Trophoblast cell (in vitro differentiated cells and primary cell): ENCODE data around the gene GALNT13.
A peak's percentile ranks its signal among the peaks of the same experiment; 100 is the strongest.

Source experiments
- DNase-seq, 2 donors: peaks; one replicate each; pipeline ENCODE4 v3.0.0-alpha.2; 2016
- H2AFZ ChIP-seq: 2 replicates; pipeline ENCODE4 v1.6.1; 2013; ENCODE audit warnings: low read length, moderate library complexity, mild to moderate bottlenecking; ENCODE audit not compliant: insufficient read depth, poor library complexity
- H2AK5ac ChIP-seq: 2 replicates; pipeline ENCODE4 v1.6.1; 2013; ENCODE audit warnings: mild to moderate bottlenecking, low read length
- H2BK120ac ChIP-seq: 2 replicates; pipeline ENCODE4 v1.6.1; 2013; ENCODE audit warnings: low read length, mild to moderate bottlenecking, moderate library complexity; ENCODE audit not compliant: insufficient read depth, poor library complexity
- H2BK12ac ChIP-seq: 2 replicates; pipeline ENCODE4 v1.6.1; 2013; ENCODE audit warnings: mild to moderate bottlenecking, low read length, moderate library complexity
- H2BK5ac ChIP-seq: 2 replicates; pipeline ENCODE4 v1.6.1; 2013; ENCODE audit warnings: low read length, low read depth, moderate library complexity, mild to moderate bottlenecking; ENCODE audit not compliant: poor library complexity
- H3K14ac ChIP-seq: 2 replicates; pipeline ENCODE4 v1.6.1; 2013; ENCODE audit warnings: mild to moderate bottlenecking, low read length
- H3K18ac ChIP-seq: 2 replicates; pipeline ENCODE4 v1.6.1; 2013; ENCODE audit warnings: mild to moderate bottlenecking, low read length
- H3K23ac ChIP-seq: 2 replicates; pipeline ENCODE4 v1.6.1; 2013; ENCODE audit warnings: low read length
- H3K27ac ChIP-seq: 2 replicates; pipeline ENCODE4 v1.5.1; 2013; ENCODE audit warnings: low read depth, mild to moderate bottlenecking, inconsistent platforms, low read length, moderate library complexity
- H3K27me3 ChIP-seq: 2 replicates; pipeline ENCODE4 v1.6.1; 2013; ENCODE audit warnings: inconsistent platforms, mild to moderate bottlenecking, low read length, moderate library complexity; ENCODE audit not compliant: insufficient read depth
- H3K36me3 ChIP-seq, 2 experiments: 1 replicate in 1 of 2; 2 replicates in 1 of 2; pipeline ENCODE4 v1.6.1; 2013; ENCODE audit warnings: low read length in 2 of 2, mild to moderate bottlenecking in 2 of 2, moderate library complexity in 1 of 2; ENCODE audit not compliant: insufficient read depth in 2 of 2, control insufficient read depth in 1 of 2
- H3K4ac ChIP-seq: 2 replicates; pipeline ENCODE4 v1.6.1; 2013; ENCODE audit warnings: low read depth, mild to moderate bottlenecking, low read length, moderate library complexity
- H3K4me1 ChIP-seq, 2 experiments: 1 replicate in 1 of 2; 2 replicates in 1 of 2; pipeline ENCODE4 v1.6.1; 2013; ENCODE audit warnings: low read length in 2 of 2, mild to moderate bottlenecking in 2 of 2, moderate library complexity in 1 of 2; ENCODE audit not compliant: insufficient read depth in 2 of 2, control insufficient read depth in 1 of 2
- H3K4me2 ChIP-seq: 2 replicates; pipeline ENCODE4 v1.6.1; 2013; ENCODE audit warnings: inconsistent platforms, mild to moderate bottlenecking, low read length, moderate library complexity
- H3K4me3 ChIP-seq: 2 replicates; pipeline ENCODE4 v1.5.1; 2013; ENCODE audit warnings: mild to moderate bottlenecking, low read depth, low read length, inconsistent platforms
- H3K79me1 ChIP-seq: one replicate; pipeline ENCODE4 v1.6.1; 2013; ENCODE audit warnings: low read length
- H3K79me2 ChIP-seq: 2 replicates; pipeline ENCODE4 v1.6.1; 2013; ENCODE audit warnings: low read length, mild to moderate bottlenecking; ENCODE audit not compliant: control insufficient read depth, insufficient read depth, poor library complexity
- H3K9ac ChIP-seq: 2 replicates; pipeline ENCODE4 v1.6.1; 2013; ENCODE audit warnings: mild to moderate bottlenecking, low read length
- H3K9me3 ChIP-seq: 2 replicates; pipeline ENCODE4 v1.6.1; 2013; ENCODE audit warnings: low read depth, mild to moderate bottlenecking, control low read depth, inconsistent platforms, low read length; ENCODE audit not compliant: insufficient read depth
- H4K12ac ChIP-seq: 2 replicates; pipeline ENCODE4 v1.6.1; 2013; ENCODE audit warnings: low read depth, mild to moderate bottlenecking, low read length, moderate library complexity
- H4K8ac ChIP-seq: 2 replicates; pipeline ENCODE4 v1.6.1; 2013; ENCODE audit warnings: low read depth, mild to moderate bottlenecking, low read length, moderate library complexity
- H4K91ac ChIP-seq: one replicate; pipeline ENCODE4 v1.6.1; 2013; ENCODE audit warnings: low read depth, mild to moderate bottlenecking, low read length, moderate library complexity
- WGBS: extraction: QIAGEN DNeasy Blood & Tissue Kit; methylation state at CpG from one replicate; pipeline ENCODE4 v1.1.7; 2013; ENCODE audit warnings: missing lambda C conversion rate; ENCODE audit not compliant: insufficient read length, insufficient coverage; ENCODE audit errors: extremely low coverage; 5-methylcytosine and 5-hydroxymethylcytosine counted together

Gene GALNT13

DNA sequence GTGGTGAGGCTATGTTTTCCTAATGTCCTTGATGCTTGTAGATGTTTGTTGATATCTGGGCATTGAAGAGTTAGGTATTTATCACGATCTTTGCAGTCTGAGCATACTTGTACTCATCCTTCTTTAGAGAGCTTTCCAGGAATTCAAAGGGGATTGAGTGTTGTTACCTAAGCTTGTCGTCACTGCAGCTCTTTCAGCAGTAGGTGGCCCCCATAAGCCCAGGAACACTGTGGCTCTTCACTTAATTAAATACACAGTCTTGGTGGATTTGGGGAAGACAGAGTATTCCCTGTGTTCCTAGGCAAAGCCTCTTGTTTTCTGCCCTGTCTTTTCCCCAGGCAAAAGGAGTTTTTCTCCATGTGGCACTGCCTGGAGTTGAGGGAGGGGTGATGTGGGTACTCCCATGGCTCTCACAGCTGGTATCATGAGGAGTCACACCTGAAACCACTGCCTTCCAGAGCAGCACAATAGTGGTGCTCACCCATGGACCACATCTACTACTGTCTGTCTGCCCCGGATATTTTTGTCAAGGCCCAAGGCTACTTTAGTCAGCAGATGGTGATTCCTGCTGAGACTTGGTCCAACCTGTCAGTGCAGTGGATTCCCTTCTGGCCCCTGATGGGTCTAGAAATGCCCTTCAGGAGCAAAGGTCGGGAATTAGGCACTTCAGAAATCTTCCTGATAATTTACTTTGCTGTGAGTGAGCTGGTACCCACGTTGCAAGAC, 95.7 kb downstream of the GALNT13 start:
- Histone ChIP-seq H3K4me3 (no peak overlapping the region), H3K9ac (no peak overlapping the region), H4K8ac (no peak overlapping the region), H2BK12ac (no peak overlapping the region), H2AFZ (no peak overlapping the region), H3K14ac (no peak overlapping the region), H3K79me1 (no peaks in the 10 kb centered on the region), H3K27me3 (no peaks in the 10 kb centered on the region), H3K79me2 (no peaks in the 10 kb centered on the region), H3K27ac (no peak overlapping the region), H4K91ac (no peak overlapping the region), H3K36me3 (no peaks in the 10 kb centered on the region), H2BK5ac (no peak overlapping the region), H3K4me2 (no peak overlapping the region), H3K4ac (no peak overlapping the region), H4K12ac (no peak overlapping the region), H2BK120ac (no peak overlapping the region), H3K9me3 (no peaks in the 10 kb centered on the region), H3K4me1 (peaks cover 10 to 11% of the 10 kb centered on the region in 2 experiments), H2AK5ac (no peak overlapping the region), H3K23ac (no peak overlapping the region), H3K18ac (no peak overlapping the region)
- WGBS, result no CpG with 5 or more reads among the region's 5 CpGs
- peak; percentile 1 to 32 for DNase-seq

DNA sequence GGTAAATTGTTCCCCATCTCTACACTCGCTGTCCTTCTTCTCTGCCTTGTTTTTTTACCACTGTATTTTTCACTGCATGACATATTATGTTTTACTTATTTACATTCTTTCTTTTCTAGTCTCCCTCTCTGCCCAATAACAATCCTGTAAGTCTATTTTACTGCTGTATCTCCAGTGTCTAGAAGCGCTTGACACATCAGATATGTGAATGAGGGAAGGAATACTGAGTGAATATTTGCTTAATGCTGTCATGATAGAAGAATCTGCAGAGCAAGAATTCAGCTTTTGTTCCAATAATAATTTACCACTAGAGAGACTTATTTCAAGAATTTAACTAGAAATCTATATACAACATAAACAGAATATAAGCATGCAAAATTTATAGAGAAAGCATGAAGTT, 99.5 kb downstream of the GALNT13 start:
- no peak overlapping the region for H3K4ac ChIP-seq
- H3K79me2 ChIP-seq, result no peaks in the 10 kb centered on the region
- no peak overlapping the region for H2BK5ac ChIP-seq
- no peak overlapping the region for H2BK120ac ChIP-seq
- H3K18ac ChIP-seq, result no peak overlapping the region
- H3K79me1 ChIP-seq, result no peaks in the 10 kb centered on the region
- no peak overlapping the region for H3K14ac ChIP-seq
- no peak overlapping the region for H2AK5ac ChIP-seq
- H3K36me3 ChIP-seq, result no peaks in the 10 kb centered on the region
- no peak overlapping the region for H3K4me2 ChIP-seq
- H4K8ac ChIP-seq, result no peak overlapping the region
- H3K23ac ChIP-seq, result no peak overlapping the region
- H2BK12ac ChIP-seq, result no peak overlapping the region
- H2AFZ ChIP-seq, result no peak overlapping the region
- H3K9ac ChIP-seq, result no peak overlapping the region
- no peaks in the 10 kb centered on the region for H3K27me3 ChIP-seq
- no peak overlapping the region for H3K27ac ChIP-seq
- H3K9me3 ChIP-seq, result no peaks in the 10 kb centered on the region
- WGBS, result no CpG with 5 or more reads among the region's 2 CpGs
- DNase-seq, result no peak
- peaks cover 10 to 11% of the 10 kb centered on the region in 2 experiments for H3K4me1 ChIP-seq
- H4K91ac ChIP-seq, result no peak overlapping the region
- no peak overlapping the region for H3K4me3 ChIP-seq
- no peak overlapping the region for H4K12ac ChIP-seq

DNA sequence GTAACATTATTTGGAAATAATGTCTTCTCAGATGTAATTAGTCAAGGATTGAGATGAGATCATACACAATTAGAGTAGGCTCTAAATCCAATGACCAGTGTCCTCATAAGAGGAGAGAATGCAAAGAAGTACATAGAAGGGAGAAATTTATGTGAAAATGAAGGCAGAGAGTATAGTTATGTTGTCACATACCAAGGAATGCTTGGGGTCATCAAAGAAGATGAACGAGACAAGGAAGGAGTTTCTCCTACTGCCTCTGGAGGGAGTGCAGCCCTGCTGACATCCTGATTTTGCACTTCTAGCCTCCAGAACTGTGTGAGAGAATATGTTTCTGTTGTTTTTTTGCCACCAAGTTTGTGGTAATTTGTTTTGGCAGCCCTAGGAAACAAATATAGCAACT, 100.1 kb downstream of the GALNT13 start:
- Histone ChIP-seq H3K4me2 (no peak overlapping the region), H3K14ac (no peak overlapping the region), H4K91ac (no peak overlapping the region), H3K36me3 (no peaks in the 10 kb centered on the region), H3K23ac (no peak overlapping the region), H4K12ac (no peak overlapping the region), H3K9me3 (no peaks in the 10 kb centered on the region), H3K18ac (no peak overlapping the region), H3K9ac (no peak overlapping the region), H2AK5ac (no peak overlapping the region), H3K4me3 (no peak overlapping the region), H3K79me2 (no peaks in the 10 kb centered on the region), H3K4ac (no peak overlapping the region), H2BK120ac (no peak overlapping the region), H3K79me1 (no peaks in the 10 kb centered on the region), H3K4me1 (peaks cover 10 to 11% of the 10 kb centered on the region in 2 experiments), H3K27ac (no peak overlapping the region), H3K27me3 (no peaks in the 10 kb centered on the region), H2BK12ac (no peak overlapping the region), H2BK5ac (no peak overlapping the region), H4K8ac (no peak overlapping the region), H2AFZ (no peak overlapping the region)
- no peak for DNase-seq
- WGBS, result no CpG with 5 or more reads among the region's 1 CpG

DNA sequence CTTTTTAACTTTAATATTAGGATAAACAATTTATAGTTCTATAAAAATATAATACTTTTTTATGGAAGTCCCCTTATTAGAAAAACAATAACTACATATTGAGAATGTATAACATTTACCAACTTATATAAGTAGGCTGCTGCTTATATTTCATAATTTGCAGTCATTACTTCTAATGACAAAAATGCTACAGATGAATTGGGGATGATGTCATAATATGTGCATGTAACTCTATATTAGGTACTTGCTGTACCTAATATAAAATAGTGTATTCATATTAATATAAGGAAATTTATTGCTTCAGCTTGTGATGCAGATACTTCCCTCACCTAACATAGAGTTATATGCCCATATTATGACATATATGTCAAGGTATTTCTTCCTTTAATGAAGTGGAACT, 100.7 kb downstream of the GALNT13 start:
- Histone ChIP-seq H2BK12ac (no peak overlapping the region), H3K14ac (no peak overlapping the region), H3K4me3 (no peak overlapping the region), H3K4me2 (no peak overlapping the region), H3K23ac (no peak overlapping the region), H3K18ac (no peak overlapping the region), H3K27ac (no peak overlapping the region), H2AK5ac (no peak overlapping the region), H2BK120ac (no peak overlapping the region), H3K79me1 (no peaks in the 10 kb centered on the region), H2AFZ (no peak overlapping the region), H2BK5ac (no peak overlapping the region), H3K36me3 (no peaks in the 10 kb centered on the region), H3K4me1 (peaks cover 9% of the 10 kb centered on the region in 2 experiments), H3K79me2 (no peaks in the 10 kb centered on the region), H3K9me3 (no peaks in the 10 kb centered on the region), H3K4ac (no peak overlapping the region), H4K12ac (no peak overlapping the region), H4K8ac (no peak overlapping the region), H4K91ac (no peak overlapping the region), H3K9ac (no peak overlapping the region), H3K27me3 (no peaks in the 10 kb centered on the region)
- DNase-seq, result no peak
